CD4-positive, alpha-beta T cell (primary cell): Measurements from ENCODE around the gene EDEM1. TPM values are rescaled to one million over a fixed set of nuclear protein-coding genes. Genes with fewer than 3 reads are reported as not detected.

Source experiments
- ATAC-seq: fragments of 200-7000 bp; cut with Tn5 transposase; one replicate; pipeline ENCODE4 v1.10.0; 2022; ENCODE audit warnings: mild to moderate bottlenecking; ENCODE audit not compliant: poor library complexity
- CTCF ChIA-PET: fragments of 350-600 bp; sonication (Branson Sonifier 250); formaldehyde crosslinking; loops from one replicate; lab custom pipeline; 2021; ENCODE audit warnings: antibody characterized with exemption, inconsistent platforms; lab: Charles Lee
- POLR2A ChIA-PET: fragments of 350-600 bp; sonication (Branson Sonifier 250); formaldehyde crosslinking; loops from one replicate; lab custom pipeline; 2021; ENCODE audit warnings: antibody characterized with exemption, inconsistent platforms; lab: Charles Lee
- DNase-seq, 14 experiments: peaks; one replicate each; pipeline ENCODE4 v3.0.0-alpha.2; 2013 to 2020; ENCODE audit warnings: mixed read lengths in 2 of 14
- H3K27ac ChIP-seq, 2 donors: one replicate each; pipeline versions ENCODE4 v1.5.1 to v1.7.0; 2013; ENCODE audit warnings: low read length in 2 of 2, low read depth in 1 of 2, mild to moderate bottlenecking in 1 of 2
- H3K27me3 ChIP-seq, 2 experiments: 1 replicate in 1 of 2; 2 replicates in 1 of 2; pipeline versions ENCODE4 v1.6.1 to v1.7.0; 2013; ENCODE audit warnings: low read length in 2 of 2, control low read depth in 1 of 2, mild to moderate bottlenecking in 1 of 2, moderate library complexity in 1 of 2; ENCODE audit not compliant: insufficient read depth in 2 of 2, control insufficient read depth in 1 of 2
- H3K36me3 ChIP-seq: one replicate; pipeline ENCODE4 v1.6.1; 2013; ENCODE audit warnings: low read length, control low read depth; ENCODE audit not compliant: insufficient read depth
- H3K4me1 ChIP-seq: one replicate; pipeline ENCODE4 v1.6.1; 2013; ENCODE audit warnings: low read length, control low read depth; ENCODE audit not compliant: insufficient read depth
- H3K4me3 ChIP-seq: one replicate; pipeline ENCODE4 v1.5.1; 2013; ENCODE audit warnings: mild to moderate bottlenecking, low read length, moderate library complexity
- H3K9me3 ChIP-seq, 2 experiments: 1 replicate in 1 of 2; 2 replicates in 1 of 2; pipeline versions ENCODE4 v1.6.1 to v1.7.0; 2013; ENCODE audit warnings: low read length in 2 of 2, mild to moderate bottlenecking in 2 of 2, control low read depth in 1 of 2, moderate library complexity in 1 of 2; ENCODE audit not compliant: control insufficient read depth in 1 of 2, insufficient read depth in 1 of 2
- H3K27ac Mint-ChIP-seq: one replicate; pipeline ENCODE4 v1.8.0; 2020; ENCODE audit warnings: mixed read lengths
- H3K27me3 Mint-ChIP-seq: one replicate; pipeline ENCODE4 v1.8.0; 2021; ENCODE audit warnings: mixed read lengths
- H3K36me3 Mint-ChIP-seq: one replicate; pipeline ENCODE4 v1.8.0; 2021; ENCODE audit warnings: low read depth, mixed read lengths
- H3K4me1 Mint-ChIP-seq: one replicate; pipeline ENCODE4 v1.8.0; 2021; ENCODE audit warnings: low read depth, mixed read lengths
- H3K4me3 Mint-ChIP-seq: one replicate; pipeline ENCODE4 v1.8.0; 2020; ENCODE audit warnings: mild to moderate bottlenecking, mixed read lengths
- H3K9me3 Mint-ChIP-seq: one replicate; pipeline ENCODE4 v1.8.0; 2020; ENCODE audit warnings: mixed read lengths
- intact Hi-C, 2 experiments: fragments of 100-400 bp; cut with DNase I in 1 of 2; cut with micrococcal nuclease in 1 of 2; formaldehyde crosslinking; loops; one replicate each; pipeline versions ENCODE4 v1.15.1 to v1.9.0; 2023 to 2025; cut with DNase I, micrococcal nuclease
- total RNA-seq, 174 experiments: library from RNA in 2 of 174; stranded (reverse) in 2 of 174; gene quantifications; one replicate each; pipeline ENCODE4 v1.2.3 and lab custom pipeline; 2021 to 2026
- TF ChIP-seq, protein P1 (sequence below): fragments of 200-600 bp; IDR thresholded peaks from one replicate; pipeline ENCODE4 v1.8.0; 2022; ENCODE audit warnings: antibody characterized with exemption, mild to moderate bottlenecking

The EDEM1 gene
- total RNA-seq, 2 experiments from 2014 or later, result 106 to 114 TPM

DNA sequence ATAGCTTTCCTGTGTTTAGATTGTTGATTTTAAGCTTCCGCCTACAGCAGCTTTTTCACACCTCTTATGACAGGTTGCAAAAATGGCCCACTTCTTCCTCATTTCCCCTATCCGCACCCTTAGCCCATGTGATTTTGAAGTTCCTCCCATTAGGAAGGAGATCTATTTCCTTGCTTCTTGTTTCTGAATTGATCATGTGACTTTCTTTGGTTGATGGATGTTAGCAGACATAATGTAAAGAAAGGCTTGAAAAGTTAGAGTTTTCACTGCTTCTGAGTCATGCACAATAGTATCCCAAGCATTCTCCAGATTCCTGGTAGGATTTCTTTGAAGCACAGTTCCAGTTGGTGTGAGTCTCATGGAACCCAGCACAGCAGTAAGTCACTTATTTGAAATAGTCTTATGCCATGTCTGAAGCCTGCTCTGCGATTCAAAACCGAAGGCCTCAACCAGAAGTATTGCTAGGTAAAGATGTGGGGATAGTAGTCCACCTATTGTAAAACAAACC, 76.6 kb downstream of the EDEM1 start:
- CTCF ChIA-PET, result no interaction called here
- no peaks in the 10 kb centered on the region for H3K9me3 ChIP-seq
- Mint-ChIP-seq H3K9me3 (no peaks in the 10 kb centered on the region), H3K27me3 (no peaks in the 10 kb centered on the region), H3K27ac (no peak overlapping the region), H3K4me3 (no peak overlapping the region), H3K4me1 (peaks cover 14% of the 10 kb centered on the region), H3K36me3 (no peaks in the 10 kb centered on the region)
- no peak overlapping the region for H3K27ac ChIP-seq
- DNase-seq, result no peak
- H3K27me3 ChIP-seq, result no peaks in the 10 kb centered on the region
- TF ChIP-seq, protein P1, sequence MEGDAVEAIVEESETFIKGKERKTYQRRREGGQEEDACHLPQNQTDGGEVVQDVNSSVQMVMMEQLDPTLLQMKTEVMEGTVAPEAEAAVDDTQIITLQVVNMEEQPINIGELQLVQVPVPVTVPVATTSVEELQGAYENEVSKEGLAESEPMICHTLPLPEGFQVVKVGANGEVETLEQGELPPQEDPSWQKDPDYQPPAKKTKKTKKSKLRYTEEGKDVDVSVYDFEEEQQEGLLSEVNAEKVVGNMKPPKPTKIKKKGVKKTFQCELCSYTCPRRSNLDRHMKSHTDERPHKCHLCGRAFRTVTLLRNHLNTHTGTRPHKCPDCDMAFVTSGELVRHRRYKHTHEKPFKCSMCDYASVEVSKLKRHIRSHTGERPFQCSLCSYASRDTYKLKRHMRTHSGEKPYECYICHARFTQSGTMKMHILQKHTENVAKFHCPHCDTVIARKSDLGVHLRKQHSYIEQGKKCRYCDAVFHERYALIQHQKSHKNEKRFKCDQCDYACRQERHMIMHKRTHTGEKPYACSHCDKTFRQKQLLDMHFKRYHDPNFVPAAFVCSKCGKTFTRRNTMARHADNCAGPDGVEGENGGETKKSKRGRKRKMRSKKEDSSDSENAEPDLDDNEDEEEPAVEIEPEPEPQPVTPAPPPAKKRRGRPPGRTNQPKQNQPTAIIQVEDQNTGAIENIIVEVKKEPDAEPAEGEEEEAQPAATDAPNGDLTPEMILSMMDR, result no peak
- H3K4me3 ChIP-seq, result no peak overlapping the region
- H3K36me3 ChIP-seq, result no peaks in the 10 kb centered on the region
- ATAC-seq, result no peak
- POLR2A ChIA-PET, result no interaction called here
- intact Hi-C loops, result no loop called here
- no peaks in the 10 kb centered on the region for H3K4me1 ChIP-seq

DNA sequence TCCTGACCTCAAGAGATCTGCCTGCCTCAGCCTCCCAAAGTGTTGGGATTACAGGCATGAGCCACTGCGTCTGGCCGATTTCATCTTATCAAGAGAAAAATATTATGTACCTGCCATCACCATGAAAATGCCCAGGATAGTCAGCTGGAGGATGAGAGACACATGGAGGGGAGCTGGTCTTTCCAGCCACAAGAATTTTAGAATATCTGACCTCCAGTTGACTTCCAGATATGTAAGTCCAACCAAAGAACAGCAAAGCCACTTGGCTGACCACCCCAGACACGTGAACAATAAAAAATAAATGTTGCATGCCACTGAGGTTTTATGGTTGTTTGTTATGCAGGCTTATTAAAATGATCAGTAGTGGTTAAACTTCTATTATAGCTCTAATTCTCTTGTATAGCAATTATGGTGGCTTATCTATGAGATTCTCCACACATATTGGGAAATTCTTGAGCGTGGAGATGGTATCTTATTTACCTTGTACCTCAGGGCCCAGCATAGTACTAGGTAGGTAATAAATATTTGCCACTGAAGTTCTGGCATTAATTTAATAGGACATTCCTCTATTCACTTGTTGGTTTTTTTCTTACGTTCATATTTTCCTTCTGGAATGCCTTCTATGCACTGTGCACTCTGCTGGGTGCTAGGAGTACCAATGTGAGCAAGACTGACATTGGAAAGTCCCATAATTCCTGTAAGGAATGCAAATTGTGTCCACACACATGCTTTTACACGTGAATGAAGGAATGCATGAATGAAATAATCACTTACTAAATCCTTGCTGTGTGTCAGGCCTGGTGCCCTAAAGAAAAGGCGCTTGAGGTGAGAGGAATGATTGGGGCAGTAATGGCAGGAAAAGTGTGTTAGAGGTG, 77.6 kb downstream of the EDEM1 start:
- CTCF ChIA-PET, result no interaction called here
- intact Hi-C loops, result no loop called here
- no peak overlapping the region for H3K27ac Mint-ChIP-seq

DNA sequence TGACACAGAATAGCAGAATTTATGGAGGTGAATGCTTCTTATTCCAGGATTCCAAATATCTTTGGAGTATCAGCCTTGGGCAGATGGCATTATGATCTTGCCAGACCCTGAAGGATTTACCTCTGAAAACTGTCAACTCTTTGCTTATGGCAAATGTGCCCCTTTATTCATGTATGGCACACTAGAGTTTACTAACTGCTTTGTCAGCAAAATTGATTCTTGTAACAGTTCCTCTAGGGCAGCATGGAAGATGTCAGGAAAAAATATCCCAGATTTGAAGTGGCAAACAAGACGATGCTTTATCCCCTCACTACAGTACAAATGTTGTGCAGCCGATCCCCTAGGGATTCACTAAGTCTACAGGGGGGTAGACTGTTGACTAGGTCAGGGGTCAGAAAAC, 79.7 kb downstream of the EDEM1 start:
- ATAC-seq (no peak), DNase-seq (no peak)
- CTCF ChIA-PET, result no interaction called here
- Histone ChIP-seq H3K27me3 (no peaks in the 10 kb centered on the region), H3K9me3 (no peaks in the 10 kb centered on the region), H3K4me1 (no peaks in the 10 kb centered on the region), H3K27ac (no peak overlapping the region), H3K4me3 (no peak overlapping the region), H3K36me3 (no peaks in the 10 kb centered on the region)
- TF ChIP-seq, protein P1, result no peak
- H3K9me3 Mint-ChIP-seq, result no peaks in the 10 kb centered on the region
- H3K4me1 Mint-ChIP-seq, result no peaks in the 10 kb centered on the region
- POLR2A ChIA-PET, result no interaction called here
- no peak overlapping the region for H3K27ac Mint-ChIP-seq
- intact Hi-C loops, result no loop called here
- H3K36me3 Mint-ChIP-seq, result no peaks in the 10 kb centered on the region
- H3K4me3 Mint-ChIP-seq, result no peak overlapping the region
- H3K27me3 Mint-ChIP-seq, result no peaks in the 10 kb centered on the region

More for the DNA sequence above, 77.6 kb downstream of the EDEM1 start:
- no peak overlapping the region for H3K27ac ChIP-seq
- H3K9me3 Mint-ChIP-seq, result no peaks in the 10 kb centered on the region
- H3K4me1 ChIP-seq, result no peaks in the 10 kb centered on the region
- no peaks in the 10 kb centered on the region for H3K36me3 ChIP-seq
- DNase-seq (no peak), ATAC-seq (no peak)
- peaks cover 14% of the 10 kb centered on the region for H3K4me1 Mint-ChIP-seq
- H3K27me3 ChIP-seq, result no peaks in the 10 kb centered on the region
- POLR2A ChIA-PET, result no interaction called here
- H3K4me3 Mint-ChIP-seq, result no peak overlapping the region
- TF ChIP-seq, protein P1, result no peak
- no peaks in the 10 kb centered on the region for H3K36me3 Mint-ChIP-seq
- no peak overlapping the region for H3K4me3 ChIP-seq
- no peaks in the 10 kb centered on the region for H3K27me3 Mint-ChIP-seq
- no peaks in the 10 kb centered on the region for H3K9me3 ChIP-seq
